IPS-20b (cell line): ENCODE data around the gene SNCAIP.
A peak's percentile ranks its signal among the peaks of the same experiment; 100 is the strongest.

Experiments used
- H3K27ac ChIP-seq: one replicate; pipeline ENCODE4 v1.5.1; 2013; ENCODE audit warnings: low read length
- H3K27me3 ChIP-seq: 2 replicates; pipeline ENCODE4 v1.6.1; 2013; ENCODE audit warnings: mild to moderate bottlenecking, low read length, inconsistent platforms; ENCODE audit not compliant: insufficient read depth
- H3K36me3 ChIP-seq: 2 replicates; pipeline ENCODE4 v1.6.1; 2013; ENCODE audit warnings: low read depth, mild to moderate bottlenecking, inconsistent platforms, low read length, moderate library complexity; ENCODE audit not compliant: insufficient read depth
- H3K4me1 ChIP-seq: 2 replicates; pipeline ENCODE4 v1.6.1; 2013; ENCODE audit warnings: mild to moderate bottlenecking, control low read depth, inconsistent platforms, low read length, moderate library complexity; ENCODE audit not compliant: insufficient read depth
- H3K4me3 ChIP-seq: 2 replicates; pipeline ENCODE4 v1.5.1; 2013; ENCODE audit warnings: mild to moderate bottlenecking, low read length, inconsistent platforms
- H3K9ac ChIP-seq: 2 replicates; pipeline ENCODE4 v1.6.1; 2013; ENCODE audit warnings: low read depth, mild to moderate bottlenecking, inconsistent platforms, low read length, moderate library complexity
- H3K9me3 ChIP-seq: 2 replicates; pipeline ENCODE4 v1.6.1; 2013; ENCODE audit warnings: mild to moderate bottlenecking, low read depth, low read length, inconsistent platforms; ENCODE audit not compliant: insufficient read depth

The SNCAIP gene

GRCh38 chr5:122420091-122420490, 108.1 kb downstream of the SNCAIP start:
- Histone ChIP-seq H3K27me3 (no peaks in the 10 kb centered on the region), H3K36me3 (no peaks in the 10 kb centered on the region), H3K9me3 (no peaks in the 10 kb centered on the region), H3K27ac (no peak overlapping the region), H3K4me3 (no peak overlapping the region), H3K4me1 (peaks cover 15% of the 10 kb centered on the region), H3K9ac (no peak overlapping the region)

GRCh38 chr5:122420537-122421236, 108.7 kb downstream of the SNCAIP start:
- Histone ChIP-seq H3K36me3 (no peaks in the 10 kb centered on the region), H3K27me3 (no peaks in the 10 kb centered on the region), H3K27ac (no peak overlapping the region), H3K9me3 (no peaks in the 10 kb centered on the region), H3K4me3 (no peak overlapping the region), H3K4me1 (peaks cover 12% of the 10 kb centered on the region; the same call in 1 of the 2 replicates), H3K9ac (no peak overlapping the region)

- Histone ChIP-seq H3K27me3 (no peaks in the 10 kb centered on the region), H3K27ac (no peak overlapping the region), H3K9ac (no peak overlapping the region), H3K9me3 (no peaks in the 10 kb centered on the region), H3K4me1 (peaks cover 12% of the 10 kb centered on the region; the same call in 1 of the 2 replicates), H3K36me3 (no peaks in the 10 kb centered on the region), H3K4me3 (no peak overlapping the region)
These were observed 109.5 kb downstream of the SNCAIP start for GRCh38 chr5:122421374-122422079.

- H3K4me1 ChIP-seq = peaks cover 12% of the 10 kb centered on the region; the same call in 1 of the 2 replicates
- no peaks in the 10 kb centered on the region for H3K27me3 ChIP-seq
- H3K36me3 ChIP-seq = no peaks in the 10 kb centered on the region
- no peak overlapping the region for H3K4me3 ChIP-seq
- no peak overlapping the region for H3K27ac ChIP-seq
- H3K9me3 ChIP-seq = no peaks in the 10 kb centered on the region
- no peak overlapping the region for H3K9ac ChIP-seq
These were observed 111.2 kb downstream of the SNCAIP start for GRCh38 chr5:122423221-122423620.

GRCh38 chr5:122424132-122424531, 112.1 kb downstream of the SNCAIP start:
- Histone ChIP-seq H3K27ac (no peak overlapping the region), H3K9ac (no peak overlapping the region), H3K36me3 (no peaks in the 10 kb centered on the region), H3K9me3 (0 out of 2 replicates have a peak, but pooled peaks cover 4% of the 10 kb centered on the region), H3K27me3 (no peaks in the 10 kb centered on the region), H3K4me3 (no peak overlapping the region), H3K4me1 (peaks cover 12% of the 10 kb centered on the region; the same call in 1 of the 2 replicates)

- no peaks in the 10 kb centered on the region for H3K27me3 ChIP-seq
- 0 out of 2 replicates have a peak, but pooled peaks cover 4% of the 10 kb centered on the region for H3K9me3 ChIP-seq
- no peak overlapping the region for H3K4me3 ChIP-seq
- no peak overlapping the region for H3K9ac ChIP-seq
- no peak overlapping the region for H3K27ac ChIP-seq
- H3K4me1 ChIP-seq = peaks cover 26% of the 10 kb centered on the region
- no peaks in the 10 kb centered on the region for H3K36me3 ChIP-seq
These were observed 114.3 kb downstream of the SNCAIP start for GRCh38 chr5:122426301-122426700.

- Histone ChIP-seq H3K27ac (no peak overlapping the region), H3K9ac (no peak overlapping the region)
These were observed 115.6 kb downstream of the SNCAIP start for GRCh38 chr5:122427621-122428020.

GRCh38 chr5:122429545-122430318, 117.7 kb downstream of the SNCAIP start:
- H3K4me3 ChIP-seq = peak overlapping the region; percentile 18; the same call in 1 of the 2 replicates
- H3K27ac ChIP-seq = no peak overlapping the region
- H3K9me3 ChIP-seq = 0 out of 2 replicates have a peak, but pooled peaks cover 4% of the 10 kb centered on the region
- H3K4me1 ChIP-seq = peaks cover 14% of the 10 kb centered on the region
- no peaks in the 10 kb centered on the region for H3K36me3 ChIP-seq
- H3K27me3 ChIP-seq = no peaks in the 10 kb centered on the region
- H3K9ac ChIP-seq = peak overlapping the region; percentile 23; the same call in 1 of the 2 replicates

More at GRCh38 chr5:122427621-122428020, 115.6 kb downstream of the SNCAIP start:
- H3K4me1 ChIP-seq = peaks cover 23% of the 10 kb centered on the region
- H3K27me3 ChIP-seq = no peaks in the 10 kb centered on the region
- H3K4me3 ChIP-seq = no peak overlapping the region
- 0 out of 2 replicates have a peak, but pooled peaks cover 4% of the 10 kb centered on the region for H3K9me3 ChIP-seq
- H3K36me3 ChIP-seq = no peaks in the 10 kb centered on the region

- peak overlapping the region; percentile 23; the same call in 1 of the 2 replicates for H3K9ac ChIP-seq
- H3K4me3 ChIP-seq = peak overlapping the region; percentile 18; the same call in 1 of the 2 replicates
- no peaks in the 10 kb centered on the region for H3K36me3 ChIP-seq
- H3K9me3 ChIP-seq = 0 out of 2 replicates have a peak, but pooled peaks cover 4% of the 10 kb centered on the region
- no peaks in the 10 kb centered on the region for H3K27me3 ChIP-seq
- H3K27ac ChIP-seq = no peak overlapping the region
- peaks cover 14% of the 10 kb centered on the region for H3K4me1 ChIP-seq
These were observed 118.2 kb downstream of the SNCAIP start for GRCh38 chr5:122430319-122430586.

GRCh38 chr5:122431298-122431697, 119.3 kb downstream of the SNCAIP start:
- Histone ChIP-seq H3K36me3 (no peaks in the 10 kb centered on the region), H3K9ac (no peak overlapping the region), H3K4me3 (no peak overlapping the region), H3K27me3 (no peaks in the 10 kb centered on the region), H3K4me1 (peaks cover 14% of the 10 kb centered on the region), H3K9me3 (0 out of 2 replicates have a peak, but pooled peaks cover 4% of the 10 kb centered on the region), H3K27ac (peak overlapping the region; percentile 49)

GRCh38 chr5:122434205-122434970, 122.4 kb downstream of the SNCAIP start:
- no peaks in the 10 kb centered on the region for H3K9me3 ChIP-seq
- no peak overlapping the region for H3K9ac ChIP-seq
- no peak overlapping the region for H3K27ac ChIP-seq
- H3K4me3 ChIP-seq = no peak overlapping the region
- H3K4me1 ChIP-seq = peaks cover 18% of the 10 kb centered on the region
- no peaks in the 10 kb centered on the region for H3K36me3 ChIP-seq
- no peaks in the 10 kb centered on the region for H3K27me3 ChIP-seq
